GM12878 (cell line): ENCODE measurements around the gene STPG4. TPM values are rescaled to one million over a fixed set of nuclear protein-coding genes. Genes with fewer than 3 reads are reported as not detected.

ENCODE experiments used
- ATAC-seq: fragments of 200-7000 bp; cut with Tn5 transposase; 3 replicates; pipeline ENCODE4 v1.9.1; 2020; ENCODE audit warnings: mild to moderate bottlenecking, moderate library complexity
- BruUV-seq: library from RNA; stranded (reverse); fragments of 400-500 nt; replicated peaks from 2 replicates; lab custom pipeline; 2021; lab: Mats Ljungman, UMichigan
- CTCF ChIA-PET: fragments of 300-600 bp; sonication (Branson Sonifier 250); formaldehyde crosslinking; extraction: SDS; loops from one replicate; lab custom pipeline; 2021; ENCODE audit warnings: inconsistent platforms; lab: Yijun Ruan, JAX
- POLR2A ChIA-PET: fragments of 350-600 bp; formaldehyde crosslinking; extraction: SDS; loops from one replicate; lab custom pipeline; 2021; ENCODE audit warnings: inconsistent platforms; lab: Charles Lee
- RAD21 ChIA-PET: fragments of 300-600 bp; sonication (Branson Sonifier 250); formaldehyde crosslinking; loops from one replicate; lab custom pipeline; 2023; ENCODE audit warnings: antibody characterized with exemption; ENCODE audit not compliant: unreplicated experiment; lab: Charles Lee
- SMC1A ChIA-PET: fragments of 300-600 bp; sonication (Branson Sonifier 250); formaldehyde crosslinking; loops from one replicate; lab custom pipeline; 2023; ENCODE audit not compliant: unreplicated experiment, uncharacterized antibody; lab: Charles Lee
- DNase-seq: peaks from one replicate; pipeline ENCODE4 v3.0.0-alpha.2; 2011; ENCODE audit warnings: low read depth, low spot score
- FAIRE-seq: peaks from 3 replicates; lab custom pipeline; 2011; peaks lifted over from hg19 to GRCh38; lab: Jason Lieb, UNC
- H2AFZ ChIP-seq: 2 replicates; pipeline ENCODE4 v1.6.0; 2011; ENCODE audit warnings: low read depth, low read length, control low read depth; ENCODE audit not compliant: control insufficient read depth
- H3K27ac ChIP-seq: 2 replicates; pipeline ENCODE4 v1.5.1; 2011; ENCODE audit warnings: control low read depth; ENCODE audit not compliant: control insufficient read depth, insufficient read depth
- H3K27me3 ChIP-seq, 2 experiments: replicated peaks in 1 of 2; 2 replicates each; pipeline versions ENCODE4 v1.6.0 to v1.6.1; 2011; ENCODE audit warnings: low read length in 1 of 2; ENCODE audit not compliant: control insufficient read depth in 2 of 2, insufficient read depth in 2 of 2
- H3K36me3 ChIP-seq, 2 experiments: 2 replicates each; pipeline ENCODE4 v1.5.1; 2011; ENCODE audit warnings: low read length in 1 of 2; ENCODE audit not compliant: control insufficient read depth in 2 of 2, insufficient read depth in 2 of 2
- H3K4me1 ChIP-seq: 2 replicates; pipeline ENCODE4 v1.6.1; 2011; ENCODE audit warnings: mild to moderate bottlenecking, low read length, moderate library complexity, mixed read lengths; ENCODE audit not compliant: control insufficient read depth, insufficient read depth
- H3K4me2 ChIP-seq: 2 replicates; pipeline ENCODE4 v1.6.0; 2011; ENCODE audit warnings: control low read depth; ENCODE audit not compliant: control insufficient read depth, insufficient read depth
- H3K4me3 ChIP-seq: fragments of 200-600 bp; sonication (generic); 2 replicates; pipeline ENCODE4 v1.5.1; 2016
- H3K79me2 ChIP-seq: 2 replicates; pipeline ENCODE4 v1.6.0; 2011; ENCODE audit warnings: low read length; ENCODE audit not compliant: control insufficient read depth, insufficient read depth
- H3K9ac ChIP-seq: 2 replicates; pipeline ENCODE4 v1.8.0; 2011; ENCODE audit warnings: low read length, control low read depth, mixed read lengths; ENCODE audit not compliant: control insufficient read depth, insufficient read depth
- H3K9me3 ChIP-seq: replicated peaks from 3 replicates; pipeline ENCODE4 v1.5.1; 2011; ENCODE audit warnings: mild to moderate bottlenecking, low read length; ENCODE audit not compliant: control insufficient read depth, insufficient read depth
- H4K20me1 ChIP-seq: 2 replicates; pipeline ENCODE4 v1.6.0; 2011; ENCODE audit not compliant: control insufficient read depth, insufficient read depth
- EED ChIP-seq: sonication (generic); IDR thresholded peaks from 2 replicates; pipeline ENCODE4 v1.6.1; 2016; ENCODE audit warnings: antibody characterized with exemption, low read depth
- FOXK2 ChIP-seq: fragments of 450-650 bp; IDR thresholded peaks from 2 replicates; pipeline ENCODE4 v1.6.1; 2017; ENCODE audit warnings: mild to moderate bottlenecking, moderate library complexity
- GATAD2B ChIP-seq: fragments of 450-650 bp; conservative IDR thresholded peaks from 2 replicates; pipeline ENCODE4 v1.6.1; 2017; ENCODE audit warnings: low read depth, mild to moderate bottlenecking, moderate library complexity
- HDAC6 ChIP-seq: fragments of 200-600 bp; sonication (generic); IDR thresholded peaks from one replicate; pipeline ENCODE4 v1.8.0; 2017; ENCODE audit warnings: antibody characterized with exemption; ENCODE audit not compliant: unreplicated experiment
- NFYA ChIP-seq: IDR thresholded peaks from 2 replicates; pipeline ENCODE4 v1.6.1; 2011; ENCODE audit warnings: low read depth, mild to moderate bottlenecking, low read length, improper control_type of control experiment, borderline replicate concordance
- WGBS: methylation state at CpG from one replicate; pipeline ENCODE4 v1.1.6; 2016; ENCODE audit warnings: low lambda C conversion rate; ENCODE audit not compliant: insufficient replicate concordance, insufficient coverage; ENCODE audit errors: missing lambda C conversion rate; 5-methylcytosine and 5-hydroxymethylcytosine counted together
- in situ Hi-C: fragments of 300-500 bp; cut with MboI; formaldehyde crosslinking; loops from 9 replicates; pipeline ENCODE4 v1.14.3; 2018; ENCODE audit warnings: mixed read lengths
- intact Hi-C: fragments of 100-400 bp; cut with micrococcal nuclease; formaldehyde crosslinking; loops from one replicate; pipeline ENCODE4 v1.14.2; 2022; ENCODE audit not compliant: unreplicated experiment
- polyA plus RNA-seq, 11 experiments: library from polyadenylated mRNA; depleted of rRNA in 4 of 11; unstranded in 6 of 11; stranded (reverse) in 5 of 11; fragments of >200 nt; fragmentation: Nextera tagmentation in 4 of 11; fragmentation: Illumina TruSeq in 1 of 11; extraction: Ambion mirVana in 4 of 11; extraction: Trizol in 1 of 11; gene quantifications; 1 replicate in 1 of 11; 2 replicates in 10 of 11; pipeline versions ENCODE4 v1.2.1 to v1.2.3, GENCODE V29; 2011 to 2016; ENCODE audit warnings: inconsistent platforms in 2 of 11, missing spikeins in 2 of 11, low read depth in 1 of 11
- total RNA-seq, 4 experiments: library from RNA; depleted of rRNA in 3 of 4; stranded (reverse); fragments of >200 nt in 3 of 4; fragmentation: Illumina TruSeq in 1 of 4; extraction: Trizol in 1 of 4; gene quantifications; 2 replicates each; pipeline versions ENCODE4 v1.2.1 to v1.2.3, GENCODE V29; 2013 to 2021
- TF ChIP-seq, protein P1 (sequence below): IDR thresholded peaks from 2 replicates; pipeline ENCODE4 v1.6.1; 2011; ENCODE audit warnings: borderline replicate concordance, low read depth, mild to moderate bottlenecking, moderate library complexity, mixed read lengths, low read length; ENCODE audit not compliant: insufficient read depth; ENCODE audit errors: extremely low read length
- TF ChIP-seq, protein P2 (sequence below): fragments of 450-650 bp; IDR thresholded peaks from 2 replicates; pipeline ENCODE4 v1.6.1; 2017; ENCODE audit warnings: mild to moderate bottlenecking, moderate library complexity
- TF ChIP-seq, protein P3 (sequence below): fragments of 450-650 bp; conservative IDR thresholded peaks from 2 replicates; pipeline ENCODE4 v1.6.1; 2017; ENCODE audit warnings: mild to moderate bottlenecking, moderate library complexity
- TF ChIP-seq, protein P4 (sequence below): IDR thresholded peaks from 2 replicates; pipeline ENCODE4 v1.6.1; 2012; ENCODE audit warnings: low read length, inconsistent platforms
- TF ChIP-seq, protein P5 (sequence below): fragments of 450-650 bp; IDR thresholded peaks from 2 replicates; pipeline ENCODE4 v1.6.1; 2018; ENCODE audit warnings: mild to moderate bottlenecking, low read depth, moderate library complexity; ENCODE audit not compliant: partially characterized antibody

STPG4 gene
- total and polyA plus RNA-seq, 10 of the 15 experiments (the other 5 are each of a cell fraction or from before 2014, with no cell fraction given) = 0.10 to 0.29 (median 0.19) TPM; not detected in 3

DNA sequence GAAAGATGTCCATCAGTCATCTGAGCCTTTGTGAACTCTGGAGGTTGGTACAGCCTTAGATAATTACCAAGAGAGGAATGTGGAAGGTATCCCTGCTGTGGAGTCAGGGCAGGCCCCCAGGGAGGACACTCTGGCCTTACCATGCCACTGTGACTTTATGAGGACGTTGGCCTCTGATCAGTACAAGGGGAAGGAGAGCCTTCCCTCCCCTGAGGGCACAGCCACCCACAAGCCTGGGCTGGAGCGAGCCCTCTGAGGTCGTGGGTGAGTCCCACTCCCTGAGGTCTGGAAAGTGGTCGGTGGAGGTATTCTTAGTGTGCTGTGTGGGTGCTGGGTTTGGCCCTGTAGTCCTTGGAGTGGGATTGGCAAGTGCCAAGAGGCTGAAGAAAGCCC, 91.6 kb downstream of the STPG4 start:
- WGBS = 32% methylated on average over 4 of the region's 4 CpGs
- ChIA-PET POLR2A (no interaction called here), SMC1A (no interaction called here), RAD21 (no interaction called here), CTCF (no interaction called here)
- Histone ChIP-seq H4K20me1 (no peaks in the 10 kb centered on the region), H3K4me3 (no peak overlapping the region), H3K9ac (no peak overlapping the region), H2AFZ (no peak overlapping the region), H3K27ac (no peak overlapping the region), H3K4me1 (no peaks in the 10 kb centered on the region), H3K4me2 (no peak overlapping the region), H3K27me3 (no peaks in the 10 kb centered on the region), H3K36me3 (peaks cover 8 to 14% of the 10 kb centered on the region in 2 experiments; a peak in 3 of 4 replicates), H3K9me3 (no peaks in the 10 kb centered on the region), H3K79me2 (no peaks in the 10 kb centered on the region)
- ATAC-seq (no peak), FAIRE-seq (no peak), DNase-seq (no peak)
- intact Hi-C loops (no loop called here), in situ Hi-C loops (no loop called here)
- TF ChIP-seq HDAC6 = no peak
- TF ChIP-seq NFYA = no peak
- TF ChIP-seq GATAD2B = no peak
- TF ChIP-seq, protein P1, sequence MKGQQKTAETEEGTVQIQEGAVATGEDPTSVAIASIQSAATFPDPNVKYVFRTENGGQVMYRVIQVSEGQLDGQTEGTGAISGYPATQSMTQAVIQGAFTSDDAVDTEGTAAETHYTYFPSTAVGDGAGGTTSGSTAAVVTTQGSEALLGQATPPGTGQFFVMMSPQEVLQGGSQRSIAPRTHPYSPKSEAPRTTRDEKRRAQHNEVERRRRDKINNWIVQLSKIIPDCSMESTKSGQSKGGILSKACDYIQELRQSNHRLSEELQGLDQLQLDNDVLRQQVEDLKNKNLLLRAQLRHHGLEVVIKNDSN = no peak
- TF ChIP-seq, protein P2, sequence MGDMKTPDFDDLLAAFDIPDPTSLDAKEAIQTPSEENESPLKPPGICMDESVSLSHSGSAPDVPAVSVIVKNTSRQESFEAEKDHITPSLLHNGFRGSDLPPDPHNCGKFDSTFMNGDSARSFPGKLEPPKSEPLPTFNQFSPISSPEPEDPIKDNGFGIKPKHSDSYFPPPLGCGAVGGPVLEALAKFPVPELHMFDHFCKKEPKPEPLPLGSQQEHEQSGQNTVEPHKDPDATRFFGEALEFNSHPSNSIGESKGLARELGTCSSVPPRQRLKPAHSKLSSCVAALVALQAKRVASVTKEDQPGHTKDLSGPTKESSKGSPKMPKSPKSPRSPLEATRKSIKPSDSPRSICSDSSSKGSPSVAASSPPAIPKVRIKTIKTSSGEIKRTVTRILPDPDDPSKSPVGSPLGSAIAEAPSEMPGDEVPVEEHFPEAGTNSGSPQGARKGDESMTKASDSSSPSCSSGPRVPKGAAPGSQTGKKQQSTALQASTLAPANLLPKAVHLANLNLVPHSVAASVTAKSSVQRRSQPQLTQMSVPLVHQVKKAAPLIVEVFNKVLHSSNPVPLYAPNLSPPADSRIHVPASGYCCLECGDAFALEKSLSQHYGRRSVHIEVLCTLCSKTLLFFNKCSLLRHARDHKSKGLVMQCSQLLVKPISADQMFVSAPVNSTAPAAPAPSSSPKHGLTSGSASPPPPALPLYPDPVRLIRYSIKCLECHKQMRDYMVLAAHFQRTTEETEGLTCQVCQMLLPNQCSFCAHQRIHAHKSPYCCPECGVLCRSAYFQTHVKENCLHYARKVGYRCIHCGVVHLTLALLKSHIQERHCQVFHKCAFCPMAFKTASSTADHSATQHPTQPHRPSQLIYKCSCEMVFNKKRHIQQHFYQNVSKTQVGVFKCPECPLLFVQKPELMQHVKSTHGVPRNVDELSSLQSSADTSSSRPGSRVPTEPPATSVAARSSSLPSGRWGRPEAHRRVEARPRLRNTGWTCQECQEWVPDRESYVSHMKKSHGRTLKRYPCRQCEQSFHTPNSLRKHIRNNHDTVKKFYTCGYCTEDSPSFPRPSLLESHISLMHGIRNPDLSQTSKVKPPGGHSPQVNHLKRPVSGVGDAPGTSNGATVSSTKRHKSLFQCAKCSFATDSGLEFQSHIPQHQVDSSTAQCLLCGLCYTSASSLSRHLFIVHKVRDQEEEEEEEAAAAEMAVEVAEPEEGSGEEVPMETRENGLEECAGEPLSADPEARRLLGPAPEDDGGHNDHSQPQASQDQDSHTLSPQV = no peak
- TF ChIP-seq, protein P3, sequence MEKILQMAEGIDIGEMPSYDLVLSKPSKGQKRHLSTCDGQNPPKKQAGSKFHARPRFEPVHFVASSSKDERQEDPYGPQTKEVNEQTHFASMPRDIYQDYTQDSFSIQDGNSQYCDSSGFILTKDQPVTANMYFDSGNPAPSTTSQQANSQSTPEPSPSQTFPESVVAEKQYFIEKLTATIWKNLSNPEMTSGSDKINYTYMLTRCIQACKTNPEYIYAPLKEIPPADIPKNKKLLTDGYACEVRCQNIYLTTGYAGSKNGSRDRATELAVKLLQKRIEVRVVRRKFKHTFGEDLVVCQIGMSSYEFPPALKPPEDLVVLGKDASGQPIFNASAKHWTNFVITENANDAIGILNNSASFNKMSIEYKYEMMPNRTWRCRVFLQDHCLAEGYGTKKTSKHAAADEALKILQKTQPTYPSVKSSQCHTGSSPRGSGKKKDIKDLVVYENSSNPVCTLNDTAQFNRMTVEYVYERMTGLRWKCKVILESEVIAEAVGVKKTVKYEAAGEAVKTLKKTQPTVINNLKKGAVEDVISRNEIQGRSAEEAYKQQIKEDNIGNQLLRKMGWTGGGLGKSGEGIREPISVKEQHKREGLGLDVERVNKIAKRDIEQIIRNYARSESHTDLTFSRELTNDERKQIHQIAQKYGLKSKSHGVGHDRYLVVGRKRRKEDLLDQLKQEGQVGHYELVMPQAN = no peak
- TF ChIP-seq, protein P4, sequence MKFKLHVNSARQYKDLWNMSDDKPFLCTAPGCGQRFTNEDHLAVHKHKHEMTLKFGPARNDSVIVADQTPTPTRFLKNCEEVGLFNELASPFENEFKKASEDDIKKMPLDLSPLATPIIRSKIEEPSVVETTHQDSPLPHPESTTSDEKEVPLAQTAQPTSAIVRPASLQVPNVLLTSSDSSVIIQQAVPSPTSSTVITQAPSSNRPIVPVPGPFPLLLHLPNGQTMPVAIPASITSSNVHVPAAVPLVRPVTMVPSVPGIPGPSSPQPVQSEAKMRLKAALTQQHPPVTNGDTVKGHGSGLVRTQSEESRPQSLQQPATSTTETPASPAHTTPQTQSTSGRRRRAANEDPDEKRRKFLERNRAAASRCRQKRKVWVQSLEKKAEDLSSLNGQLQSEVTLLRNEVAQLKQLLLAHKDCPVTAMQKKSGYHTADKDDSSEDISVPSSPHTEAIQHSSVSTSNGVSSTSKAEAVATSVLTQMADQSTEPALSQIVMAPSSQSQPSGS = no peak
- TF ChIP-seq, protein P5, sequence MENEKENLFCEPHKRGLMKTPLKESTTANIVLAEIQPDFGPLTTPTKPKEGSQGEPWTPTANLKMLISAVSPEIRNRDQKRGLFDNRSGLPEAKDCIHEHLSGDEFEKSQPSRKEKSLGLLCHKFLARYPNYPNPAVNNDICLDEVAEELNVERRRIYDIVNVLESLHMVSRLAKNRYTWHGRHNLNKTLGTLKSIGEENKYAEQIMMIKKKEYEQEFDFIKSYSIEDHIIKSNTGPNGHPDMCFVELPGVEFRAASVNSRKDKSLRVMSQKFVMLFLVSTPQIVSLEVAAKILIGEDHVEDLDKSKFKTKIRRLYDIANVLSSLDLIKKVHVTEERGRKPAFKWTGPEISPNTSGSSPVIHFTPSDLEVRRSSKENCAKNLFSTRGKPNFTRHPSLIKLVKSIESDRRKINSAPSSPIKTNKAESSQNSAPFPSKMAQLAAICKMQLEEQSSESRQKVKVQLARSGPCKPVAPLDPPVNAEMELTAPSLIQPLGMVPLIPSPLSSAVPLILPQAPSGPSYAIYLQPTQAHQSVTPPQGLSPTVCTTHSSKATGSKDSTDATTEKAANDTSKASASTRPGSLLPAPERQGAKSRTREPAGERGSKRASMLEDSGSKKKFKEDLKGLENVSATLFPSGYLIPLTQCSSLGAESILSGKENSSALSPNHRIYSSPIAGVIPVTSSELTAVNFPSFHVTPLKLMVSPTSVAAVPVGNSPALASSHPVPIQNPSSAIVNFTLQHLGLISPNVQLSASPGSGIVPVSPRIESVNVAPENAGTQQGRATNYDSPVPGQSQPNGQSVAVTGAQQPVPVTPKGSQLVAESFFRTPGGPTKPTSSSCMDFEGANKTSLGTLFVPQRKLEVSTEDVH = no peak
- no peak for TF ChIP-seq FOXK2
- TF ChIP-seq EED = no peak
- no TSS peak for BruUV-seq
